ENCODE data around the gene CCNE1. TPM values are rescaled to one million over a fixed set of nuclear protein-coding genes. Genes with fewer than 3 reads are reported as not detected.

The CCNE1 gene
- total RNA-seq, 1 experiment from 2014 or later, result 40.2 TPM

- Histone ChIP-seq H2BK15ac (ENCODE audit: low read depth, low read length) (no peak overlapping the region), H4K91ac (ENCODE audit: insufficient read length, low read depth, low read length) (no peak overlapping the region), H3K23me2 (ENCODE audit: insufficient read length, low read depth, low read length, poor library complexity, severe bottlenecking) (no peaks in the 10 kb centered on the region), H3T11ph (ENCODE audit: low read length) (no peak overlapping the region), H3K79me1 (ENCODE audit: insufficient read depth, low read depth, low read length, poor library complexity, severe bottlenecking) (no peaks in the 10 kb centered on the region), H3K4me2 (ENCODE audit: insufficient read depth, insufficient read length, low read length) (no peak overlapping the region), H2BK20ac (ENCODE audit: low read depth, low read length, poor library complexity, severe bottlenecking) (no peak overlapping the region), H3K23ac (ENCODE audit: insufficient read length, low read depth, low read length) (no peak overlapping the region), H3K27ac (ENCODE audit: insufficient read length, low read depth, low read length) (no peak overlapping the region), H2BK12ac (ENCODE audit: insufficient read length, low read depth, low read length) (no peak overlapping the region), H3K9me3 (ENCODE audit: control insufficient read depth, low read depth, low read length) (no peaks in the 10 kb centered on the region), H3K56ac (ENCODE audit: insufficient read length, low read depth, low read length) (no peak overlapping the region), H4K5ac (ENCODE audit: insufficient read length, low read depth, low read length) (no peak overlapping the region), H3K18ac (ENCODE audit: insufficient read length, low read depth, low read length) (no peak overlapping the region), H3K14ac (ENCODE audit: insufficient read depth, low read length) (no peak overlapping the region), H2AFZ (ENCODE audit: low read length) (no peak overlapping the region), H3K9ac (ENCODE audit: extremely low read depth, insufficient read length, low read length) (no peak overlapping the region), H2AK5ac (ENCODE audit: insufficient read length, low read length) (no peak overlapping the region), H3K79me2 (ENCODE audit: insufficient read depth, low read length) (no peaks in the 10 kb centered on the region), H2BK120ac (ENCODE audit: low read depth, low read length, poor library complexity, severe bottlenecking) (no peak overlapping the region), H2BK5ac (ENCODE audit: insufficient read length, low read length) (no peak overlapping the region), H3K27me3 (ENCODE audit: insufficient read depth, low read length) (no peaks in the 10 kb centered on the region), H3K4ac (ENCODE audit: low read depth, low read length) (no peak overlapping the region), H3K4me1 (ENCODE audit: insufficient read depth, low read length) (no peaks in the 10 kb centered on the region; the same call in 1 of the 2 replicates), H4K8ac (replicated peaks; ENCODE audit: insufficient read length, low read depth, low read length) (no peak overlapping the region), H4K20me1 (ENCODE audit: control insufficient read depth, insufficient read depth, insufficient read length) (no peaks in the 10 kb centered on the region)
- WGBS (ENCODE audit: extremely low coverage, insufficient read length, low lambda C conversion rate), result no CpG with 5 or more reads among the region's 6 CpGs
- no peak for DNase-seq
- Mint-ChIP-seq H3K36me3 (ENCODE audit: insufficient read depth in 1 of 3, low read depth in 3 of 3) (no peaks in the 10 kb centered on the region), H3K9me3 (no peaks in the 10 kb centered on the region; a peak in 1 of 5 replicates), H3K27me3 (ENCODE audit: low read depth) (no peaks in the 10 kb centered on the region; the same call in 1 of the 2 replicates), H3K4me1 (peaks cover 0 to 14% of the 10 kb centered on the region in 2 experiments; a peak in 3 of 4 replicates), H3K4me3 (no peak overlapping the region), H3K27ac (no peak overlapping the region)
- TF ChIP-seq, protein P1, sequence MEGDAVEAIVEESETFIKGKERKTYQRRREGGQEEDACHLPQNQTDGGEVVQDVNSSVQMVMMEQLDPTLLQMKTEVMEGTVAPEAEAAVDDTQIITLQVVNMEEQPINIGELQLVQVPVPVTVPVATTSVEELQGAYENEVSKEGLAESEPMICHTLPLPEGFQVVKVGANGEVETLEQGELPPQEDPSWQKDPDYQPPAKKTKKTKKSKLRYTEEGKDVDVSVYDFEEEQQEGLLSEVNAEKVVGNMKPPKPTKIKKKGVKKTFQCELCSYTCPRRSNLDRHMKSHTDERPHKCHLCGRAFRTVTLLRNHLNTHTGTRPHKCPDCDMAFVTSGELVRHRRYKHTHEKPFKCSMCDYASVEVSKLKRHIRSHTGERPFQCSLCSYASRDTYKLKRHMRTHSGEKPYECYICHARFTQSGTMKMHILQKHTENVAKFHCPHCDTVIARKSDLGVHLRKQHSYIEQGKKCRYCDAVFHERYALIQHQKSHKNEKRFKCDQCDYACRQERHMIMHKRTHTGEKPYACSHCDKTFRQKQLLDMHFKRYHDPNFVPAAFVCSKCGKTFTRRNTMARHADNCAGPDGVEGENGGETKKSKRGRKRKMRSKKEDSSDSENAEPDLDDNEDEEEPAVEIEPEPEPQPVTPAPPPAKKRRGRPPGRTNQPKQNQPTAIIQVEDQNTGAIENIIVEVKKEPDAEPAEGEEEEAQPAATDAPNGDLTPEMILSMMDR (conservative IDR thresholded peaks at IDR 0.05), result no peak
Measured at GRCh38 chr19:29807178-29807577, 4.6 kb upstream of the CCNE1 start.

All from H9 (cell line).